Measurements from ENCODE around the gene SHC4. TPM values are rescaled to one million over a fixed set of nuclear protein-coding genes. Genes with fewer than 3 reads are reported as not detected.

The SHC4 gene
- total and polyA plus RNA-seq, 7 donors: 0.10 to 1.0 (median 0.25) TPM; not detected in 1

GRCh38 chr15:48889925-48890324, 73.8 kb downstream of the SHC4 start:
- WGBS, 3 donors: 91 to 97% (median 93%) methylated on average over 3 of the region's 3 CpGs
- no peak overlapping the region for H3K27ac ChIP-seq
- DNase-seq: no peak
- H3K4me1 ChIP-seq: no peaks in the 10 kb centered on the region
- H3K4me3 ChIP-seq: no peak overlapping the region
- no peak for ATAC-seq
- no peaks in the 10 kb centered on the region for H3K36me3 ChIP-seq (ENCODE audit: insufficient read depth in 1 of 2, low read depth in 1 of 2)
- peaks cover 0 to 6% (median 0%) of the 10 kb centered on the region in 3 donors for H3K27me3 ChIP-seq (ENCODE audit: insufficient read depth in 3 of 3, low read length in 2 of 3)
- H3K9me3 ChIP-seq: no peaks in the 10 kb centered on the region
- TF ChIP-seq CTCF (IDR thresholded peaks at IDR 0.05): no peak
- intact Hi-C loops (cut with DNase I): no loop called here

- intact Hi-C loops (cut with DNase I): no loop called here
- H3K27ac ChIP-seq: no peak overlapping the region
- ATAC-seq: no peak
Measured at GRCh38 chr15:48888836-48889235, 74.9 kb downstream of the SHC4 start.

GRCh38 chr15:48888191-48888590, 75.5 kb downstream of the SHC4 start:
- H3K36me3 ChIP-seq (ENCODE audit: insufficient read depth in 1 of 2, low read depth in 1 of 2): no peaks in the 10 kb centered on the region
- H3K9me3 ChIP-seq: no peaks in the 10 kb centered on the region
- no peak for TF ChIP-seq CTCF (IDR thresholded peaks at IDR 0.05)
- DNase-seq: no peak
- intact Hi-C loops (cut with DNase I): no loop called here
- no peak overlapping the region for H3K27ac ChIP-seq
- WGBS, 3 donors: 93 to 96% (median 95%) methylated on average over 4 of the region's 4 CpGs
- no peak for ATAC-seq
- H3K4me3 ChIP-seq: no peak overlapping the region
- no peaks in the 10 kb centered on the region for H3K4me1 ChIP-seq
- peaks cover 0 to 6% (median 0%) of the 10 kb centered on the region in 3 donors for H3K27me3 ChIP-seq (ENCODE audit: insufficient read depth in 3 of 3, low read length in 2 of 3)

More at GRCh38 chr15:48888836-48889235, 74.9 kb downstream of the SHC4 start:
- DNase-seq: no peak
- Histone ChIP-seq H3K27me3 (ENCODE audit: insufficient read depth in 3 of 3, low read length in 2 of 3) (peaks cover 0 to 6% (median 0%) of the 10 kb centered on the region in 3 donors), H3K9me3 (no peaks in the 10 kb centered on the region), H3K4me1 (no peaks in the 10 kb centered on the region), H3K4me3 (no peak overlapping the region), H3K36me3 (ENCODE audit: insufficient read depth in 1 of 2, low read depth in 1 of 2) (no peaks in the 10 kb centered on the region)
- no peak for TF ChIP-seq CTCF (IDR thresholded peaks at IDR 0.05)
- 27 to 67% (median 44%) methylated on average over 1 of the region's 1 CpG for WGBS, 3 donors

GRCh38 chr15:48887144-48887543, 76.6 kb downstream of the SHC4 start:
- ATAC-seq: no peak
- no peak for TF ChIP-seq CTCF (IDR thresholded peaks at IDR 0.05)
- H3K27ac ChIP-seq: no peak overlapping the region
- no peak for DNase-seq
- intact Hi-C loops (cut with DNase I): no loop called here
- H3K9me3 ChIP-seq: no peaks in the 10 kb centered on the region
- no peaks in the 10 kb centered on the region for H3K4me1 ChIP-seq
- peaks cover 0 to 6% (median 0%) of the 10 kb centered on the region in 3 donors for H3K27me3 ChIP-seq (ENCODE audit: insufficient read depth in 3 of 3, low read length in 2 of 3)
- H3K36me3 ChIP-seq (ENCODE audit: insufficient read depth in 1 of 2, low read depth in 1 of 2): no peaks in the 10 kb centered on the region
- no peak overlapping the region for H3K4me3 ChIP-seq
- WGBS, 3 donors: 50 to 63% (median 57%) methylated on average over 2 of the region's 2 CpGs

GRCh38 chr15:48883699-48884098, 80.0 kb downstream of the SHC4 start:
- WGBS, 3 donors: 79 to 85% (median 79%) methylated on average over 2 of the region's 2 CpGs
- no peak for DNase-seq
- H3K4me1 ChIP-seq: peaks cover 15% of the 10 kb centered on the region
- TF ChIP-seq CTCF (IDR thresholded peaks at IDR 0.05): no peak
- intact Hi-C loops (cut with DNase I): no loop called here
- H3K27me3 ChIP-seq (ENCODE audit: insufficient read depth in 3 of 3, low read length in 2 of 3): peaks cover 0 to 6% (median 0%) of the 10 kb centered on the region in 3 donors
- H3K4me3 ChIP-seq: no peak overlapping the region
- H3K27ac ChIP-seq: no peak overlapping the region
- no peaks in the 10 kb centered on the region for H3K36me3 ChIP-seq (ENCODE audit: insufficient read depth in 1 of 2, low read depth in 1 of 2)
- no peak for ATAC-seq
- H3K9me3 ChIP-seq: no peaks in the 10 kb centered on the region

All from psoas muscle (tissue), 8 donors.